Thyroid gland (tissue), 4 donors: ENCODE data around the gene QKI. TPM values are rescaled to one million over a fixed set of nuclear protein-coding genes. Genes with fewer than 3 reads are reported as not detected.

Experiments used
- DNase-seq, 2 donors: peaks; one replicate each; pipeline ENCODE4 v3.0.0-alpha.2; 2019
- H3K27ac ChIP-seq, 3 donors: fragments of 200-600 bp; sonication (generic); 1 replicate in 2 of 3; 2 replicates in 1 of 3; pipeline ENCODE4 v1.5.1; 2016 to 2019; ENCODE audit warnings: mild to moderate bottlenecking in 1 of 3, moderate library complexity in 1 of 3
- H3K27me3 ChIP-seq: fragments of 200-600 bp; sonication (generic); one replicate; pipeline ENCODE4 v1.5.1; 2019
- H3K36me3 ChIP-seq, 2 donors: fragments of 200-600 bp; sonication (generic); one replicate each; pipeline ENCODE4 v1.5.1; 2016 to 2019
- H3K4me1 ChIP-seq, 2 donors: fragments of 200-600 bp; sonication (generic); one replicate each; pipeline ENCODE4 v1.5.1; 2017 to 2019
- H3K4me3 ChIP-seq, 3 donors: fragments of 200-600 bp; sonication (generic); replicated peaks in 1 of 3; 1 replicate in 2 of 3; 2 replicates in 1 of 3; pipeline ENCODE4 v1.5.1; 2016; ENCODE audit warnings: mild to moderate bottlenecking in 1 of 3
- H3K9me3 ChIP-seq: fragments of 200-600 bp; sonication (generic); one replicate; pipeline ENCODE4 v1.5.1; 2017
- CTCF ChIP-seq, 6 experiments: fragments of 200-600 bp in 3 of 6; fragments of 450-650 bp in 3 of 6; sonication (generic) in 3 of 6; IDR thresholded peaks; one replicate each; pipeline ENCODE4 v1.5.1; 2016 to 2019; ENCODE audit warnings: antibody characterized with exemption in 6 of 6, mild to moderate bottlenecking in 2 of 6, inconsistent platforms in 1 of 6, moderate library complexity in 1 of 6
- POLR2A ChIP-seq, 2 donors: fragments of 450-650 bp; IDR thresholded peaks; one replicate each; pipeline ENCODE4 v1.6.1; 2017; ENCODE audit warnings: antibody characterized with exemption in 2 of 2, mild to moderate bottlenecking in 2 of 2, moderate library complexity in 1 of 2
- WGBS, 2 donors: methylation state at CpG; one replicate each; pipeline ENCODE4 v1.1.5; 2017; 5-methylcytosine and 5-hydroxymethylcytosine counted together
- intact Hi-C: fragments of 100-400 bp; cut with DNase I; formaldehyde crosslinking; loops from one replicate; pipeline ENCODE4 v1.15.1; 2023
- total RNA-seq, 4 donors: library from RNA; depleted of rRNA; stranded (reverse); fragments of >200 nt; gene quantifications; one replicate each; pipeline ENCODE4 v1.2.3, GENCODE V29; 2016

The QKI gene
- total RNA-seq, 4 donors from 2014 or later: 90.3 to 134 (median 101) TPM

GRCh38 chr6:163600781-163601180 is 186.3 kb downstream of the QKI start:
- Histone ChIP-seq H3K9me3 (no peaks in the 10 kb centered on the region), H3K27ac (no peak overlapping the region), H3K4me3 (no peak overlapping the region), H3K27me3 (no peaks in the 10 kb centered on the region), H3K36me3 (no peaks in the 10 kb centered on the region), H3K4me1 (no peaks in the 10 kb centered on the region)
- WGBS, 2 donors: 85 to 89% methylated on average over 6 of the region's 9 CpGs
- TF ChIP-seq CTCF (IDR thresholded peaks at IDR 0.05): no peak
- TF ChIP-seq POLR2A (IDR thresholded peaks at IDR 0.05): no peak
- intact Hi-C loops: no loop called here
- no peak for DNase-seq

GRCh38 chr6:163602851-163603250 is 188.3 kb downstream of the QKI start:
- intact Hi-C loops: no loop called here
- 94 to 96% methylated on average over 14 of the region's 14 CpGs for WGBS, 2 donors
- Histone ChIP-seq H3K36me3 (no peaks in the 10 kb centered on the region), H3K27ac (no peak overlapping the region), H3K4me1 (no peaks in the 10 kb centered on the region), H3K27me3 (no peaks in the 10 kb centered on the region), H3K4me3 (no peak overlapping the region), H3K9me3 (no peaks in the 10 kb centered on the region)
- TF ChIP-seq POLR2A (IDR thresholded peaks at IDR 0.05) (no peak), CTCF (IDR thresholded peaks at IDR 0.05) (no peak)
- no peak for DNase-seq

GRCh38 chr6:163603395-163603794 is 188.9 kb downstream of the QKI start:
- no peak for DNase-seq
- Histone ChIP-seq H3K36me3 (no peaks in the 10 kb centered on the region), H3K4me3 (no peak overlapping the region), H3K27me3 (no peaks in the 10 kb centered on the region), H3K4me1 (no peaks in the 10 kb centered on the region), H3K27ac (no peak overlapping the region), H3K9me3 (no peaks in the 10 kb centered on the region)
- TF ChIP-seq CTCF (IDR thresholded peaks at IDR 0.05) (no peak), POLR2A (IDR thresholded peaks at IDR 0.05) (no peak)
- intact Hi-C loops: no loop called here
- WGBS, 2 donors: 88 to 94% methylated on average over 2 of the region's 2 CpGs

- Histone ChIP-seq H3K4me3 (no peak overlapping the region), H3K36me3 (no peaks in the 10 kb centered on the region), H3K4me1 (no peaks in the 10 kb centered on the region), H3K9me3 (no peaks in the 10 kb centered on the region), H3K27me3 (no peaks in the 10 kb centered on the region), H3K27ac (no peak overlapping the region)
- TF ChIP-seq CTCF (IDR thresholded peaks at IDR 0.05) (no peak), POLR2A (IDR thresholded peaks at IDR 0.05) (no peak)
- 83 to 86% methylated on average over 4 of the region's 4 CpGs for WGBS, 2 donors
- DNase-seq: no peak
- intact Hi-C loops: no loop called here
Measured at GRCh38 chr6:163605385-163606097, 191.0 kb downstream of the QKI start.

DNA sequence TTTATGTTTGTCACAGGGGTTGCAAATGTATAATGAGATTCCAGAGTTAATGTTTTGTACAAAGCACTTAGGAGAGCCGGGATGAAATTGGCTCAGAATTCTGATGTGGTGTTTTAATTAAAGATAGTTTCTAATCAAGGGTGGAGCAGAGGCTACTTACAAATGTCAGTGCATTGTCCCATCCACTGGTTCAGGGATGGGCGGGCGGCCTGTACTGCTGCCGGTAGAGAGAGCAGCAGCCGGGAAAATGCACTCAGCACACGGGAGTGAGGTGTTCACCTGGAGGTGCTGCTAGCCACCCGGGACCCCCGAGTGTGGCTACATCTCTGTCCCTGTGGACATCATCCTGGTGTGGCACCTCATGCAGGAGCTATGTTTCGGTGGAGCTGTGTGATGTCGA is 193.3 kb downstream of the QKI start:
- H3K9me3 ChIP-seq: no peaks in the 10 kb centered on the region
- no peaks in the 10 kb centered on the region for H3K27me3 ChIP-seq
- no peaks in the 10 kb centered on the region for H3K4me1 ChIP-seq
- H3K4me3 ChIP-seq: no peak overlapping the region
- TF ChIP-seq POLR2A (IDR thresholded peaks at IDR 0.05) (no peak), CTCF (IDR thresholded peaks at IDR 0.05) (no peak)
- no peak overlapping the region for H3K27ac ChIP-seq
- WGBS, 2 donors: 88 to 92% methylated on average over 7 to 10 of the region's 10 CpGs
- no peaks in the 10 kb centered on the region for H3K36me3 ChIP-seq
- intact Hi-C loops: no loop called here
- DNase-seq: no peak
